Measurements from ENCODE around the gene NRL. TPM values are rescaled to one million over a fixed set of nuclear protein-coding genes. Genes with fewer than 3 reads are reported as not detected.

NRL gene
- total and polyA plus RNA-seq, 2 donors from 2014 or later: 4.9 to 5.5 TPM

DNA sequence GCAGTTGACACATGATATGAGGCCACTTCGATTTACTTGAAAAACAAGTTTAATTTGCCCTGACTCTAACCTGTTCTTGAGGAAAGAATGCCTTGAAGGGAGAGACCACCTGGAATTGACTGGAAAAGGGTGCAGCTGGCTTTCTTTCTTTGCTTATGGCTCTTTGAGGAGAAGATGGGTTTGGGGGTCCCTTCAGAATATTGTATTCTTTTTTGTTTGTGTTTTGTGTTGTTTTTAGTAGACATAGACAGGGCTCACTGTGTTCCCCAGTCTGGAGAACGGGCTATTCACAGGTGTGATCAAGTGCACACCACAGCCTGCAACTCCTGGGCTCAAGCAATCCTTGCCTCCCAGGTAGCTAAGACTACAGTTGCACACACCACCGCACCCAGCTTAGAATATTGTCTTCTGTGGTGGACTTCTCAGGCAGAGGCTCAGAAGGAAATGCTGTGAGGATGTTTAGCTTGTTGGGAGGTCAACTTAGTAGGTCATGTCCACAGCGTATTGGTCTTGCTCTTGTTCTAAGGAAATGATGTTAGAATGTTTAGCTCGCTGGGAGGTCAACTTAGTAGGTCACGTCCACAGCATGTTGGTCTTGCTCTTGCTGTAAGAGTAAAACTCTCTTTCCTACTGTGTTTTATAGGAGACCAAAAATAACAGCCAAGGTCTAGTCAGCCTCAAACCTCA is 1.5 kb upstream of the NRL start:
- peak overlapping the region in 2 of 3 donors; percentile 2 to 65 for H3K9ac ChIP-seq (ENCODE audit: low read length in 3 of 3)
- TF ChIP-seq, protein P1, sequence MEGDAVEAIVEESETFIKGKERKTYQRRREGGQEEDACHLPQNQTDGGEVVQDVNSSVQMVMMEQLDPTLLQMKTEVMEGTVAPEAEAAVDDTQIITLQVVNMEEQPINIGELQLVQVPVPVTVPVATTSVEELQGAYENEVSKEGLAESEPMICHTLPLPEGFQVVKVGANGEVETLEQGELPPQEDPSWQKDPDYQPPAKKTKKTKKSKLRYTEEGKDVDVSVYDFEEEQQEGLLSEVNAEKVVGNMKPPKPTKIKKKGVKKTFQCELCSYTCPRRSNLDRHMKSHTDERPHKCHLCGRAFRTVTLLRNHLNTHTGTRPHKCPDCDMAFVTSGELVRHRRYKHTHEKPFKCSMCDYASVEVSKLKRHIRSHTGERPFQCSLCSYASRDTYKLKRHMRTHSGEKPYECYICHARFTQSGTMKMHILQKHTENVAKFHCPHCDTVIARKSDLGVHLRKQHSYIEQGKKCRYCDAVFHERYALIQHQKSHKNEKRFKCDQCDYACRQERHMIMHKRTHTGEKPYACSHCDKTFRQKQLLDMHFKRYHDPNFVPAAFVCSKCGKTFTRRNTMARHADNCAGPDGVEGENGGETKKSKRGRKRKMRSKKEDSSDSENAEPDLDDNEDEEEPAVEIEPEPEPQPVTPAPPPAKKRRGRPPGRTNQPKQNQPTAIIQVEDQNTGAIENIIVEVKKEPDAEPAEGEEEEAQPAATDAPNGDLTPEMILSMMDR (IDR thresholded peaks at IDR 0.05; ENCODE audit: borderline replicate concordance, extremely low read depth, insufficient read depth): no peak
- no peaks in the 10 kb centered on the region for H3K27me3 ChIP-seq (ENCODE audit: control insufficient read depth, insufficient read depth, low read length)
- H3K9me3 ChIP-seq (ENCODE audit: control insufficient read depth in 2 of 3, insufficient read depth in 1 of 3, low read length in 3 of 3): no peaks in the 10 kb centered on the region
- peaks cover 0 to 20% (median 10%) of the 10 kb centered on the region in 3 donors for H3K4me1 ChIP-seq (ENCODE audit: control insufficient read depth in 2 of 3, insufficient read depth in 2 of 3, low read depth in 1 of 3, low read length in 3 of 3)
- H3K36me3 ChIP-seq (ENCODE audit: control insufficient read depth in 2 of 3, insufficient read depth in 3 of 3, low read length in 3 of 3): peaks cover 9 to 36% (median 25%) of the 10 kb centered on the region in 3 donors
- H3K27ac ChIP-seq (ENCODE audit: low read depth in 2 of 2, low read length in 2 of 2): no peak overlapping the region
- no peak for FAIRE-seq
- intact Hi-C loops (cut with DNase I): no loop called here
- peak in 2 of 5 donors; percentile 17 to 24 for DNase-seq
- peak overlapping the region; percentile 8 to 93 (median 73) for H3K4me3 ChIP-seq (ENCODE audit: low read length in 3 of 3)

DNA sequence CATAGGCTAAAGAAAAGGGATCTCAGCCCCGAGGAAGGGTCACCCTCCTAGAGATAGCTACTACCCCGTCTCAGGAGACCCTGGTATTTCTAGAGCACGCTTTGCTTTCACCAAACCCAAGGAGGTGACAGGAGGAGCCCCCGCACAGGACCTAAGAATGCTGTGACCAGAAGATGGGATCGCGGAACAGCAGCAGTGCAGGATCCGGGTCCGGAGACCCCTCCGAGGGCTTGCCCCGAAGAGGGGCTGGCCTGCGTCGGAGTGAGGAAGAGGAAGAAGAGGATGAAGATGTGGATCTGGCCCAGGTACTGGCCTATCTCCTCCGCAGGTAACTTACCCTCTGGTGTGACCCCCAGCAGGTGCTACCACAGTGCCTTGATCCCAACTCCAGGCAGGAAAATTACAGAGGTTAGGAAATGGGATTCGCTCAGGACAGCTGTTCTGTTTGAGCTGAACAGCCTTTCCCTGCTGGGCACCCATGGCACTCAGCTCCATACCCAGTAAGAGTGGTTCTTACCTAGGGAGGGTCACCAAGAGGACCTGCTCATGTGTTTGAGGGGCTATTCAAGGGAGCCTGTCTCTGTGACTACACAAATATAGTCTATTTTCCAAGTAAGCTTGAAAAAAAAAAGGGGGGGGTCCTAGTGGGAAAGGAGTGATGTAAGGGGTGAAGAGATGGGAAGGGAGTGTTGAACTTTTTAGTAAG is 826 bp upstream of the NRL start:
- FAIRE-seq: no peak
- Histone ChIP-seq H3K9ac (ENCODE audit: low read length in 3 of 3) (peak overlapping the region; percentile 65 to 88 (median 83)), H3K27me3 (ENCODE audit: control insufficient read depth, insufficient read depth, low read length) (no peaks in the 10 kb centered on the region), H3K36me3 (ENCODE audit: control insufficient read depth in 2 of 3, insufficient read depth in 3 of 3, low read length in 3 of 3) (peaks cover 8 to 29% (median 20%) of the 10 kb centered on the region in 3 donors), H3K27ac (ENCODE audit: low read depth in 2 of 2, low read length in 2 of 2) (peak overlapping the region; percentile 62 to 99), H3K4me1 (ENCODE audit: control insufficient read depth in 2 of 3, insufficient read depth in 2 of 3, low read depth in 1 of 3, low read length in 3 of 3) (peaks cover 0 to 22% (median 10%) of the 10 kb centered on the region in 3 donors), H3K4me3 (ENCODE audit: low read length in 3 of 3) (peak overlapping the region; percentile 73 to 93 (median 88)), H3K9me3 (ENCODE audit: control insufficient read depth in 2 of 3, insufficient read depth in 1 of 3, low read length in 3 of 3) (no peaks in the 10 kb centered on the region)
- intact Hi-C loops (cut with DNase I): no loop called here
- TF ChIP-seq, protein P1 (IDR thresholded peaks at IDR 0.05; ENCODE audit: borderline replicate concordance, extremely low read depth, insufficient read depth): no peak
- peak in 1 of 5 donors; percentile 80 for DNase-seq

- peaks cover 0 to 24% (median 10%) of the 10 kb centered on the region in 3 donors for H3K4me1 ChIP-seq (ENCODE audit: control insufficient read depth in 2 of 3, insufficient read depth in 2 of 3, low read depth in 1 of 3, low read length in 3 of 3)
Measured at GRCh38 chr14:24113801-24114531, 783 bp downstream of the NRL start.

More at GRCh38 chr14:24113801-24114531, 783 bp downstream of the NRL start:
- Histone ChIP-seq H3K36me3 (ENCODE audit: control insufficient read depth in 2 of 3, insufficient read depth in 3 of 3, low read length in 3 of 3) (peaks cover 3 to 18% (median 11%) of the 10 kb centered on the region in 3 donors), H3K4me3 (ENCODE audit: low read length in 3 of 3) (peak overlapping the region; percentile 73 to 93 (median 84)), H3K27ac (ENCODE audit: low read depth in 2 of 2, low read length in 2 of 2) (peak overlapping the region; percentile 99 to 100), H3K27me3 (ENCODE audit: control insufficient read depth, insufficient read depth, low read length) (no peaks in the 10 kb centered on the region), H3K9ac (ENCODE audit: low read length in 3 of 3) (peak overlapping the region; percentile 80 to 87 (median 86)), H3K9me3 (ENCODE audit: control insufficient read depth in 2 of 3, insufficient read depth in 1 of 3, low read length in 3 of 3) (no peaks in the 10 kb centered on the region)
- TF ChIP-seq, protein P1 (IDR thresholded peaks at IDR 0.05; ENCODE audit: borderline replicate concordance, extremely low read depth, insufficient read depth): no peak
- FAIRE-seq (no peak), DNase-seq (peak; percentile 88 to 97 (median 94))
- intact Hi-C loops (cut with DNase I): no loop called here
